ENCODE measurements around the gene METTL21A. TPM values are rescaled to one million over a fixed set of nuclear protein-coding genes. Genes with fewer than 3 reads are reported as not detected.

METTL21A gene
- total RNA-seq, 2 donors from 2014 or later = 5.3 to 17.4 TPM

DNA sequence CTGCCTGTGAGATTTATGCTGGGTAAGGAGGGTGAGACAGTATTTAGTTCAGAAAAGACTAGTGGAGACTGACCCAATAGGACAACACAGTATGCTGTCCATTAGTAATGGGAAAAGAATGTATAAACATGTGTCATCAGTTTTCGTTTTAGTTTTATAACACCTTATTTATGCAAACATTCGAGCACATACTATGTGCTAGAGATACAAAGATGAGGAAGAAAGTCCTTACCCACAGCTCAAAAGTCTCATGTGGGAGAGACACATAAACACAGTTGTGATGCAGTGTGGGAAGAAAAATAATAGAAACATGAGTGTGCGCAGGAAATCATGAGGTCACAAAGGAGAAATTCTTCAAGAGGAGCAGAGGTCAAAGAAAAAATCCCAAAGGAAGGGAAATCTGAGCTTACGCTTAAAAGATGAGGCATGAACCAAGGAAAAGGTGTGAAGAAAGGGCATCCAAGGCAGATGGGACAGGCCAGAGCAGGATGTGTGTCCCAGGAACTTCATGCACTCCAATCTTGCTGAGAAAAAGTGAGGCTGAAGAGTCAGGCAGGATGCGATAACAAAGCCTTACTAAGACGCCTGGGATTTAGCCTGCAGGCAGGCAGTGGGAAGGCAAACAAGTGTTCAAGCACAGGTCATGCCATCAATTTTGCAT lies 8.1 kb downstream of the METTL21A start:
- WGBS, 2 donors = 83 to 84% methylated on average over 6 of the region's 6 CpGs
- Histone ChIP-seq H3K4me1 (no peaks in the 10 kb centered on the region), H3K4me3 (no peak overlapping the region), H3K36me3 (replicated peaks in 1 of 2; ENCODE audit: insufficient read depth in 1 of 2, low read depth in 2 of 2) (no peaks in the 10 kb centered on the region), H3K9me3 (no peaks in the 10 kb centered on the region), H3K27ac (no peak overlapping the region), H3K27me3 (no peaks in the 10 kb centered on the region)
- no peak for DNase-seq
- intact Hi-C loops (cut with DNase I) = no loop called here
- no peak for TF ChIP-seq POLR2A (IDR thresholded peaks at IDR 0.05)
- TF ChIP-seq, protein P1, sequence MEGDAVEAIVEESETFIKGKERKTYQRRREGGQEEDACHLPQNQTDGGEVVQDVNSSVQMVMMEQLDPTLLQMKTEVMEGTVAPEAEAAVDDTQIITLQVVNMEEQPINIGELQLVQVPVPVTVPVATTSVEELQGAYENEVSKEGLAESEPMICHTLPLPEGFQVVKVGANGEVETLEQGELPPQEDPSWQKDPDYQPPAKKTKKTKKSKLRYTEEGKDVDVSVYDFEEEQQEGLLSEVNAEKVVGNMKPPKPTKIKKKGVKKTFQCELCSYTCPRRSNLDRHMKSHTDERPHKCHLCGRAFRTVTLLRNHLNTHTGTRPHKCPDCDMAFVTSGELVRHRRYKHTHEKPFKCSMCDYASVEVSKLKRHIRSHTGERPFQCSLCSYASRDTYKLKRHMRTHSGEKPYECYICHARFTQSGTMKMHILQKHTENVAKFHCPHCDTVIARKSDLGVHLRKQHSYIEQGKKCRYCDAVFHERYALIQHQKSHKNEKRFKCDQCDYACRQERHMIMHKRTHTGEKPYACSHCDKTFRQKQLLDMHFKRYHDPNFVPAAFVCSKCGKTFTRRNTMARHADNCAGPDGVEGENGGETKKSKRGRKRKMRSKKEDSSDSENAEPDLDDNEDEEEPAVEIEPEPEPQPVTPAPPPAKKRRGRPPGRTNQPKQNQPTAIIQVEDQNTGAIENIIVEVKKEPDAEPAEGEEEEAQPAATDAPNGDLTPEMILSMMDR (IDR thresholded peaks at IDR 0.05) = no peak
- ATAC-seq = no peak

DNA sequence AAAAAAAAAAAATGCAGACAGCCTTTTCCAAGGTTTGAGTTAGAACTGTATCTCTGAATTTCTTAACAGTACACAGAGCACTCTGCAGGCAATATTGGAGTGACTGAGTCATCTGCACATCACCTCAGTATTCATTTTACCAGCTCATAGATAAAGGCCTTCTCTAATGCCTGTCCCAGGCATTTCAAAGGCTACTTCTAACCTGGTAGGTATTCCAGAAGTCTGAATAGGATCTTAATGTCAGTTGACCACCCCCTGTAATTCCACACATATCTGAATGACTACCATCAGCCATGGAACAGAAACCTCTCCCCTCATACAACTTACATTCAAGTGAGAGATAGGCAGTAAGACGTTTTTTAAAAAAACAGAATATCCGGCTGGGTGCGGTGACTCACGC lies 9.0 kb downstream of the METTL21A start:
- DNase-seq (no peak), ATAC-seq (no peak)
- Histone ChIP-seq H3K9me3 (no peaks in the 10 kb centered on the region), H3K4me1 (no peaks in the 10 kb centered on the region), H3K36me3 (replicated peaks in 1 of 2; ENCODE audit: insufficient read depth in 1 of 2, low read depth in 2 of 2) (no peaks in the 10 kb centered on the region), H3K4me3 (no peak overlapping the region), H3K27me3 (no peaks in the 10 kb centered on the region), H3K27ac (no peak overlapping the region)
- TF ChIP-seq, protein P1 (IDR thresholded peaks at IDR 0.05) = no peak
- TF ChIP-seq POLR2A (IDR thresholded peaks at IDR 0.05) = no peak
- intact Hi-C loops (cut with DNase I) = no loop called here
- WGBS, 2 donors = 84 to 85% methylated on average over 4 of the region's 4 CpGs

DNA sequence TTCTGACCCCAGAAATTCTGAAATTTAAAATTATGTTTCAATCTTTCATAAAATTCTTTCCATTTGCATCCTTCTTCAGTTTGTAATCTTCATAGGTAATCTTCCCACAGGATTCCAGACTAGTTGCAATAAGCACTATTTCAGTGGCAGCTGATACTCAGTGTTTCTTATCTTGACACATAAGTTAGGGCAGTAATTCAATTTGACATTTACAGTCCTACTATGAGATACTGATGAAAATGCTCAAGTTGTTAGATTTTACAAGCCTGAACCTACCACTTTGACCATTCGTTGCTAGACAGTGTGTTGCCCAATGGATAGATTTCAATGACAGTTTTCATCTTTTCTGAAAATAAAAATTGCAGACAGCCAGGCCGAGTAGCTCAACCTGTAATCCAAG lies 10.4 kb downstream of the METTL21A start:
- Histone ChIP-seq H3K27me3 (no peaks in the 10 kb centered on the region), H3K36me3 (replicated peaks in 1 of 2; ENCODE audit: insufficient read depth in 1 of 2, low read depth in 2 of 2) (no peaks in the 10 kb centered on the region), H3K27ac (no peak overlapping the region), H3K4me3 (no peak overlapping the region), H3K9me3 (no peaks in the 10 kb centered on the region), H3K4me1 (no peaks in the 10 kb centered on the region)
- 95% methylated on average over 2 of the region's 2 CpGs for WGBS, 2 donors
- no peak for ATAC-seq
- intact Hi-C loops (cut with DNase I) = no loop called here
- TF ChIP-seq, protein P1 (IDR thresholded peaks at IDR 0.05) = no peak
- no peak for TF ChIP-seq POLR2A (IDR thresholded peaks at IDR 0.05)
- DNase-seq = no peak

DNA sequence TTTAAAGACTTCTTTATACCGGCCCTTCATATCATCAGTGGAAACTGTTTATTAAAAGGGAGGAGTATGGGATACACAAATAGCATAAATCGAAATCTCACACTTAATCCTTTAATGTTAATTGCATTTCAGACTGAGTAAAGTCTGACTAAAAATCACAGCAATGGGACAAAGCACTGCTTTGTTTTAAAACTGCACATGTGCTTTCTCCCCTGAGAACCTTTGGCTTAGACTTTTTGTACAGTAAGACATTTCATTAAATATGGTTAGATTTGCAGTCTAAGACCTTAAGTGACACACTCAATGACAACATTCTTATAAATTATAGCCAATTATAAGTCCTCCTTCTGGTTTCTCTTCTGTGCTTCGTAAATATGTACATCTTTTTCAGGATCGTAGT lies 12.5 kb downstream of the METTL21A start:
- TF ChIP-seq, protein P1 (IDR thresholded peaks at IDR 0.05) = no peak
- Histone ChIP-seq H3K36me3 (replicated peaks in 1 of 2; ENCODE audit: insufficient read depth in 1 of 2, low read depth in 2 of 2) (no peaks in the 10 kb centered on the region), H3K27me3 (no peaks in the 10 kb centered on the region), H3K27ac (no peak overlapping the region), H3K9me3 (no peaks in the 10 kb centered on the region), H3K4me1 (no peaks in the 10 kb centered on the region), H3K4me3 (no peak overlapping the region)
- WGBS, 2 donors = 75 to 82% methylated on average over 4 of the region's 4 CpGs
- DNase-seq (no peak), ATAC-seq (no peak)
- intact Hi-C loops (cut with DNase I) = no loop called here

DNA sequence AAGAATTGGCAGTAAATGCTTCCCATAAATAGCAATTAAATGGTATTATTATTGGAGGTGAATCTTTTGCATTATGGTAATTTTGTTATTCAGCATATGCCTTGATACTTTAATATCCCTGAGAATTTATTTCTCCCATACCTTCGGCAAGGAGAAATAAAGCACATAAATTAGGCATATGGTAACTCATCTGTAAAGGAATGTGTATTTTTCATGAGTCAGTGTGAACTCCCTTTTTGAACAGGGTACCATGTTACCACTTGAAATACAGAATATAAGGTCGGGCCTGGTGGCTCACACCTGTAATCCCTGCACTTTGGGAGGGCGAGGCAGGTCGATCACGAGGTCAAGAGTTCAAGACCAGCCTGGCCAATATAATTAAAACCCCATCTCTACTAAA lies 18.4 kb downstream of the METTL21A start:
- no peaks in the 10 kb centered on the region for H3K4me1 ChIP-seq
- no peaks in the 10 kb centered on the region for H3K36me3 ChIP-seq (replicated peaks in 1 of 2; ENCODE audit: insufficient read depth in 1 of 2, low read depth in 2 of 2)
- no peak overlapping the region for H3K4me3 ChIP-seq
- H3K9me3 ChIP-seq = peaks cover 0 to 3% (median 0%) of the 10 kb centered on the region in 3 donors
- DNase-seq (no peak), ATAC-seq (no peak)
- H3K27ac ChIP-seq = no peak overlapping the region
- H3K27me3 ChIP-seq = no peaks in the 10 kb centered on the region
- intact Hi-C loops (cut with DNase I) = no loop called here
- TF ChIP-seq POLR2A (IDR thresholded peaks at IDR 0.05) = no peak
- TF ChIP-seq, protein P1 (IDR thresholded peaks at IDR 0.05) = no peak
- WGBS, 2 donors = 93 to 98% methylated on average over 5 of the region's 5 CpGs
